Muscle layer of colon (tissue), 2 donors: ENCODE measurements around the gene RCVRN.

ENCODE experiments used
- H3K27ac ChIP-seq: one replicate; pipeline ENCODE4 v1.7.0; 2013; ENCODE audit warnings: low read depth, mild to moderate bottlenecking, low read length, moderate library complexity
- H3K27me3 ChIP-seq, 2 donors: one replicate each; pipeline ENCODE4 v1.7.0; 2013; ENCODE audit warnings: low read length in 2 of 2, mild to moderate bottlenecking in 2 of 2; ENCODE audit not compliant: insufficient read depth in 2 of 2, control insufficient read depth in 1 of 2
- H3K36me3 ChIP-seq: one replicate; pipeline ENCODE4 v1.7.0; 2013; ENCODE audit warnings: mild to moderate bottlenecking, low read length; ENCODE audit not compliant: insufficient read depth
- H3K4me1 ChIP-seq: one replicate; pipeline ENCODE4 v1.7.0; 2013; ENCODE audit warnings: mild to moderate bottlenecking, low read length; ENCODE audit not compliant: insufficient read depth
- H3K4me3 ChIP-seq, 2 donors: one replicate each; pipeline ENCODE4 v1.7.0; 2013; ENCODE audit warnings: low read length in 2 of 2, low read depth in 1 of 2, mild to moderate bottlenecking in 1 of 2, moderate library complexity in 1 of 2
- H3K9ac ChIP-seq: one replicate; pipeline ENCODE4 v1.7.0; 2013; ENCODE audit warnings: low read length
- H3K9me3 ChIP-seq: one replicate; pipeline ENCODE4 v1.7.0; 2013; ENCODE audit warnings: mild to moderate bottlenecking, low read length
- donor health status: abdominal sarcoma.
- donor health status: Adenocarcinoma of cecum.

Gene RCVRN

GRCh38 chr17:9907131-9907530 lies 2.1 kb upstream of the RCVRN start:
- H3K9me3 ChIP-seq: no peaks in the 10 kb centered on the region
- H3K9ac ChIP-seq: no peak overlapping the region
- H3K4me1 ChIP-seq: peaks cover 5% of the 10 kb centered on the region
- H3K27me3 ChIP-seq: peaks cover 0 to 4% of the 10 kb centered on the region in 2 donors
- H3K4me3 ChIP-seq: no peak overlapping the region
- no peaks in the 10 kb centered on the region for H3K36me3 ChIP-seq
- no peak overlapping the region for H3K27ac ChIP-seq

DNA sequence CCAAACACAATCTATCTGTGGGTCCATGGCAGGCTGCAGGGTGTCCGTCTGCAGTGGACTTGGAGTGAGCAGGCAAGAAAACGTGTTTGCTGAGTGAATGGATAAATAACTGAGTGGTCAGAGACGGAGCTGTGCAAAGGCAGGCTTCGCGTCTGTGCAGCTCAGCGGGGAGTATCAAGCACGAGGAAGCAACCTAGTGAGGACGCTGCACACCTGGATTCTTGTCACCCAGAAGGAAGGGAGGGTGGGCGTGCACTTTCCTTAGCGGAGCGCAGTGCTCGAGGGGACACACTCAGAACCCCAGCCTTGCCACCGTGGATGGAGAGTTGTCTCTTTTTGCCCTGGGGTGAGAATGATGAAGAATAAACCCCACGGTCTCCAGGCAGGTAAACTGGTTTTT lies 1.5 kb upstream of the RCVRN start:
- H3K27me3 ChIP-seq: peaks cover 0 to 4% of the 10 kb centered on the region in 2 donors
- H3K4me1 ChIP-seq: peaks cover 5% of the 10 kb centered on the region
- no peak overlapping the region for H3K4me3 ChIP-seq
- H3K36me3 ChIP-seq: no peaks in the 10 kb centered on the region
- H3K9me3 ChIP-seq: no peaks in the 10 kb centered on the region
- no peak overlapping the region for H3K9ac ChIP-seq
- no peak overlapping the region for H3K27ac ChIP-seq

DNA sequence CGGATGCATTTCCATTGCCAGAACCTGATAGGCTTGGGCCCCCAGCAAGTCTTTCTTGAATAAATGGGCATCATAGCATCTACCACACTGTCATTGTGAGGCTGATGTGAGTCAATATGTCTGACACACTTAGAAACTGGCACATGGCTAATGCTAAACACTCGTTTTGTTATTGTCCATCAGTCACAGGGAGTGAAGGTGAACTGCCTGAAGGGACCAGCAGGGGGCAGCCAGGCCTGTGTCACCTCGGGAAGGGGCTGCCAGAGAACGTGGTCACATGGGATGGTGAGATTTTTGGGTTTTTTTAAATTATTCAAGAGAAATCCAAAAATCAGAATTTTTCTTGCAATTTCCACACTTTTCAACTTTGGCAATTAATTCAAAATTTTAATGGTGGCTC lies 831 bp upstream of the RCVRN start:
- Histone ChIP-seq H3K4me1 (peaks cover 5% of the 10 kb centered on the region), H3K36me3 (no peaks in the 10 kb centered on the region), H3K9me3 (no peaks in the 10 kb centered on the region), H3K27me3 (peaks cover 0 to 4% of the 10 kb centered on the region in 2 donors), H3K4me3 (no peak overlapping the region), H3K9ac (no peak overlapping the region), H3K27ac (no peak overlapping the region)

DNA sequence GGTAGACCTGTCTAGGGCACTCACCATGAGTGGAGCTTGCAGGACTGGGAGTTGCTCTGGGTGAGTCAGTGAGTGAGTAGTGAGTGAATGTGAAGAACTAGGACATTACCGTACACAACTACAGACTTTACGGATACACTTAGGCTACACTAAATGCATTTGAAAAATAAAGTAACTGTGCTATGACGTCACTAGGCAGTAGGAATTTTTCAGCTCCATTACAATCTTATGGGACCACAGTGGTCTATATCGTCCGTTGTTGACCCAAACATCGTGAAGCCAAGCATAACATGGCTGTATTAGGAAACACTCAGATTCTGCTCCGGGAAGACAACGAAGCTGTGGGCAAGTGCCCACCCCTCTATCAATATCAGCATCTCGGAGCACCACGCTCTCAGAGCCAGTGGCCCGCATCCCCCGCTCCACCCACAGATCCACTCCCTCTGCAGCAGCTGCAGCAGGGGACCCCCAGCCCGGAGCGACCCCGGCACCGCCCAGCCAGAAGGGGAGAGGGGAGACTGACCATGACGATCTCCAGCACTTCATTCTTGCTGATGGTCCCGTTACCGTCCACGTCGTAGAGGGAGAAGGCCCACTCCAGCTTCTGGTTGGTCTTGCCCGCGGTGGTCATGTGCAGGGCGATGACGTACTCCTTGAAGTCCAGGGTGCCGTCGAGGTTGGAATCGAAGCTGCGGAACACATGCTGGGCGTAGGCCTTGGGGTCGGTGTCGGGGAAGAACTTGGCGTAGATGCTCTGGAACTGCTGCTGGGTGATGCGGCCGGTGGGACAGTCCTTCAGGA lies 594 bp downstream of the RCVRN start:
- Histone ChIP-seq H3K27me3 (peaks cover 0 to 4% of the 10 kb centered on the region in 2 donors), H3K36me3 (no peaks in the 10 kb centered on the region), H3K4me3 (no peak overlapping the region), H3K27ac (no peak overlapping the region), H3K9me3 (no peaks in the 10 kb centered on the region), H3K9ac (no peak overlapping the region), H3K4me1 (peaks cover 14% of the 10 kb centered on the region)

DNA sequence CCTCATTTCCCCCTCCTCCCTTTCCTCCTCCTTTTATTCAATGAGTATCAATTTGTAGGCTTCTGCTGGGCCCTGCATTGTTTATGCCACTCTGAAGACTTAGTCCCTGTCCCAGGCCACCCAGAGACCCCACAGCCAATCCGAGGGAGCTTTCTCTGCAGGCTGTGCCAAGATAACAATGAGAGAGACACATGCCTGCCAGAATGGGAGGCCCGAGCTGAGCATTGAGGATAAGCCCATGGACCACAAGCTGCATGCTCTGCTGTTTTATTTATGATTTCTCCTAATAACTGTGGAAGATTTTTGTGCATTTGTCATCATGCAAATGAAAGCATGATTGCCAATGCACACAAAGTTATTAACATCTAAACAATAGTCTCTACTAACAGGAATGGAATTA lies 3.0 kb downstream of the RCVRN start:
- H3K4me1 ChIP-seq: peaks cover 9% of the 10 kb centered on the region
- H3K9ac ChIP-seq: no peak overlapping the region
- H3K27me3 ChIP-seq: no peaks in the 10 kb centered on the region
- no peaks in the 10 kb centered on the region for H3K36me3 ChIP-seq
- H3K27ac ChIP-seq: no peak overlapping the region
- H3K9me3 ChIP-seq: no peaks in the 10 kb centered on the region
- H3K4me3 ChIP-seq: no peak overlapping the region

DNA sequence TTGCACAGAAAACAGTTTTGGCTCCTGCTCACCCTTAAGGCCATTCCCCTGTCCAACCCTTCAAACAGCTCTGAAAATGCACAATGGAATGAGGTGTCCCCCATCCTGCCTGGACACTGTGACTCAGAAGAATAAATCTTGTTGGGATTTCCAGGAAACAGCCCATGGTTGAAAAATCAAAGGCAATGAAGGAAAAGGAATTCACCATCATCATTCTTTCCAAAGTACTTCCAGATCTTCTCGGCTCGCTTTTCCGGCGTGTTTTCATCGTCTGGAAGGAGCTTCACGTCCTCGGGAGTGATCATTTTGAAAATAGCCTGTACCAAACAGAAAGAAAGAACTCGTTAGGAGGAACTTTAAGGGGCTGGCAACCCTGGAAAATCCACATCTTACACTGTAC lies 4.3 kb downstream of the RCVRN start:
- Histone ChIP-seq H3K27me3 (no peaks in the 10 kb centered on the region), H3K4me3 (peak overlapping the region in 1 of 2 donors; percentile 16), H3K9me3 (no peaks in the 10 kb centered on the region), H3K36me3 (no peaks in the 10 kb centered on the region), H3K4me1 (peaks cover 9% of the 10 kb centered on the region), H3K9ac (no peak overlapping the region), H3K27ac (no peak overlapping the region)

- H3K27ac ChIP-seq: no peak overlapping the region
- no peak overlapping the region for H3K9ac ChIP-seq
- peaks cover 9% of the 10 kb centered on the region for H3K4me1 ChIP-seq
- H3K4me3 ChIP-seq: no peak overlapping the region
- H3K36me3 ChIP-seq: no peaks in the 10 kb centered on the region
- H3K27me3 ChIP-seq: no peaks in the 10 kb centered on the region
- no peaks in the 10 kb centered on the region for H3K9me3 ChIP-seq
Measured at GRCh38 chr17:9900044-9900594, 5.0 kb downstream of the RCVRN start.

DNA sequence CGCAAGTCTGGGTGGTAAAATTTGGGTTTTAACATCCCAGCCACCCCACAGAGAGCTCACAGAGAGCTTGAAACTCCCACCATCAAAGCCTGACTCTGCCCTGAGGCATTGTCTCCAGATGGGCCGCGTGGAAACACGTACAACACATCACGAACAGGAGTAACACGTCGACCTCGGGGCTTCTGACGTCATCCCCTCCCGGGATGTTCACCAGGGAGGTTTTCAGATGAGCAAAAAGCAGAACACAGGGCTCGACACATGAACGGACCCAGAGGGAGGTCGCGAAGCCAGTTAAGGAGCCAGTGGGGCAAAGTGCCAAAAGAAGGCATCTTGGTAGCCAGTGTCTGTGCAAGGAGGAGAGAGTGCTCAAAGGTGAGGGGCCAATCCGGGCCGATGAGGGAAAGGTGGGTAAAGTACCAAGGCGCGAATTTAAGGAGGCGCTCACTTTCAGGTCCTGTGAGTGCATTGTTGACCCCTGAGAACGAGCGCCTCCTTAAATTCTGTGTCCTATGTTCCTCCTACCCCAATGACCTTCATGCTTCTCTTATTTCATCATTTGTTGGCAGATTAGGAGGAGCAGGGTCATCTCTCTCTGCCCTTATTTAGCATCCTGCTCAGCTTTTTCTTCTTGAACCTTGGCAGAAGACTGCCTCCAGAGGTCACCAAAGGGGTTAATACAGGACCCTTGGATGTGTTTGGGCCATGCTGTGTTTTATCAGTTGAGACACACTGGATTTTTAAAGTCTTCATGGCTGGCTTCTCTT lies 5.6 kb downstream of the RCVRN start:
- Histone ChIP-seq H3K27ac (no peak overlapping the region), H3K9ac (no peak overlapping the region)

GRCh38 chr17:9898812-9899211 lies 6.3 kb downstream of the RCVRN start:
- H3K27ac ChIP-seq: no peak overlapping the region

More for the DNA sequence above, 5.6 kb downstream of the RCVRN start:
- no peaks in the 10 kb centered on the region for H3K9me3 ChIP-seq
- H3K4me1 ChIP-seq: peaks cover 9% of the 10 kb centered on the region
- no peaks in the 10 kb centered on the region for H3K27me3 ChIP-seq
- no peak overlapping the region for H3K4me3 ChIP-seq
- H3K36me3 ChIP-seq: no peaks in the 10 kb centered on the region

GRCh38 chr17:9897372-9897968 lies 7.6 kb downstream of the RCVRN start:
- H3K4me3 ChIP-seq: no peak overlapping the region

More at GRCh38 chr17:9898812-9899211, 6.3 kb downstream of the RCVRN start:
- Histone ChIP-seq H3K9ac (no peak overlapping the region), H3K9me3 (no peaks in the 10 kb centered on the region), H3K36me3 (no peaks in the 10 kb centered on the region), H3K4me1 (peaks cover 9% of the 10 kb centered on the region), H3K4me3 (no peak overlapping the region), H3K27me3 (no peaks in the 10 kb centered on the region)

DNA sequence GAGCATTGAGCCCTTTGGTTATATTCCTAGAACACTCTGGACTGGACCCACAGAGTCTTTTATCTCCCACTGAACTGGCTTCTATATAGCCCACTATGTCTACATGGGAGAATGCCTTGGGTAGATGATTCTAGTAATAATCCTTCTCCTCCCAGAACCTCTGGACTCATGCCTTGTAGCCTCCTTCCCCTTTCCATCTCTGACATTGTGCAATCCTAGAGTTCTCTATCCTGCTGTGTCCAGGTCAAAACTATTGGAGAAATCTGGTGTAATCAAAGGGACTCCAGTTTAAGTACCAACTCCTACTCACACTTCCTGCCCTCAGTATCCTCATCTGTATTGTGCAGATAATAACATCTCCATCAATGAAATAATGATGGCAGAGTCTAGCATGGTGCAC lies 9.1 kb downstream of the RCVRN start:
- no peak overlapping the region for H3K27ac ChIP-seq
- H3K36me3 ChIP-seq: no peaks in the 10 kb centered on the region
- H3K4me3 ChIP-seq: no peak overlapping the region
- H3K4me1 ChIP-seq: peaks cover 9% of the 10 kb centered on the region
- no peak overlapping the region for H3K9ac ChIP-seq
- H3K9me3 ChIP-seq: no peaks in the 10 kb centered on the region
- H3K27me3 ChIP-seq: no peaks in the 10 kb centered on the region

More at GRCh38 chr17:9897372-9897968, 7.6 kb downstream of the RCVRN start:
- H3K9me3 ChIP-seq: no peaks in the 10 kb centered on the region
- no peaks in the 10 kb centered on the region for H3K36me3 ChIP-seq
- H3K27ac ChIP-seq: no peak overlapping the region
- H3K9ac ChIP-seq: no peak overlapping the region
- no peaks in the 10 kb centered on the region for H3K27me3 ChIP-seq
- peaks cover 9% of the 10 kb centered on the region for H3K4me1 ChIP-seq
